Neural cell (in vitro differentiated cells): Measurements from ENCODE around the gene MLLT1. TPM values are rescaled to one million over a fixed set of nuclear protein-coding genes. Genes with fewer than 3 reads are reported as not detected.

Experiments used
- H2AFZ ChIP-seq: fragments of 200-600, 300-800 bp; sonication (generic), shearing (Covaris generic); 2 replicates; pipeline ENCODE4 v1.6.0; 2014; ENCODE audit warnings: low read depth, mild to moderate bottlenecking, antibody characterized with exemption, low read length, moderate library complexity
- H3F3A ChIP-seq: fragments of 200-600 bp; shearing (Covaris generic); 2 replicates; pipeline ENCODE4 v1.6.1; 2016; ENCODE audit warnings: mild to moderate bottlenecking, moderate library complexity, mixed read lengths, antibody characterized with exemption, low read length; ENCODE audit not compliant: insufficient read depth, poor library complexity, severe bottlenecking
- H3K27ac ChIP-seq: fragments of 200-600, 300-800 bp; sonication (generic), shearing (Covaris generic); 2 replicates; pipeline ENCODE4 v1.5.1; 2014; ENCODE audit warnings: mild to moderate bottlenecking, low read length, moderate library complexity
- H3K27me3 ChIP-seq: fragments of 300-800, 200-600 bp; sonication (generic), shearing (Covaris generic); 2 replicates; pipeline ENCODE4 v1.6.0; 2014; ENCODE audit warnings: mild to moderate bottlenecking, low read depth, low read length, moderate library complexity; ENCODE audit not compliant: insufficient read depth
- H3K36me3 ChIP-seq: fragments of 300-800, 200-600 bp; sonication (generic), shearing (Covaris generic); 2 replicates; pipeline ENCODE4 v1.5.1; 2014; ENCODE audit warnings: mild to moderate bottlenecking, antibody characterized with exemption, low read length, moderate library complexity; ENCODE audit not compliant: insufficient read depth
- H3K4me2 ChIP-seq: fragments of 300-800, 200-600 bp; sonication (generic), shearing (Covaris generic); 2 replicates; pipeline ENCODE4 v1.6.0; 2014; ENCODE audit warnings: mild to moderate bottlenecking, low read length
- H3K4me3 ChIP-seq: fragments of 300-800, 200-600 bp; sonication (generic), shearing (Covaris generic); 2 replicates; pipeline ENCODE4 v1.5.1; 2014; ENCODE audit warnings: mild to moderate bottlenecking, low read length, moderate library complexity
- H3K79me2 ChIP-seq: fragments of 200-600 bp; shearing (Covaris generic); replicated peaks from 2 replicates; pipeline ENCODE4 v1.6.0; 2014; ENCODE audit warnings: mild to moderate bottlenecking, low read length, moderate library complexity; ENCODE audit not compliant: insufficient read depth
- H3K9ac ChIP-seq: fragments of 300-800, 200-600 bp; sonication (generic), shearing (Covaris generic); 2 replicates; pipeline ENCODE4 v1.6.1; 2016; ENCODE audit warnings: mild to moderate bottlenecking, low read length, mixed read lengths
- H3K9me2 ChIP-seq: fragments of 200-600 bp; shearing (Covaris generic); 2 replicates; pipeline ENCODE4 v1.6.1; 2016; ENCODE audit warnings: mild to moderate bottlenecking, low read length, mixed read lengths; ENCODE audit not compliant: insufficient read depth
- H3K9me3 ChIP-seq: fragments of 200-600, 300-800 bp; sonication (generic), shearing (Covaris generic); 2 replicates; pipeline ENCODE4 v1.6.1; 2016; ENCODE audit warnings: mild to moderate bottlenecking, mixed run types, low read length, moderate library complexity, mixed read lengths
- H4K20me1 ChIP-seq: fragments of 200-600 bp; shearing (Covaris generic); 2 replicates; pipeline ENCODE4 v1.6.1; 2016; ENCODE audit warnings: mild to moderate bottlenecking, mixed run types; ENCODE audit not compliant: insufficient read depth
- EP300 ChIP-seq: fragments of 450-650 bp; conservative IDR thresholded peaks from 2 replicates; pipeline ENCODE4 v1.6.1; 2014; ENCODE audit warnings: antibody characterized with exemption, mild to moderate bottlenecking, moderate library complexity; ENCODE audit not compliant: poor library complexity, severe bottlenecking
- EZH2 ChIP-seq: fragments of 200-600, 300-800 bp; shearing (Covaris generic), sonication (generic); IDR thresholded peaks from 2 replicates; pipeline ENCODE4 v1.6.1; 2014; ENCODE audit warnings: antibody characterized with exemption, low read length, borderline replicate concordance, mild to moderate bottlenecking; ENCODE audit not compliant: insufficient read depth, poor library complexity, severe bottlenecking
- MXI1 ChIP-seq: fragments of 450-650 bp; conservative IDR thresholded peaks from 2 replicates; pipeline ENCODE4 v1.6.1; 2014; ENCODE audit warnings: antibody characterized with exemption, mild to moderate bottlenecking; ENCODE audit not compliant: poor library complexity, severe bottlenecking
- POLR2AphosphoS5 ChIP-seq: IDR thresholded peaks from 2 replicates; pipeline ENCODE4 v1.6.1; 2012
- RAD21 ChIP-seq: fragments of 450-650 bp; conservative IDR thresholded peaks from 2 replicates; pipeline ENCODE4 v1.6.1; 2014; ENCODE audit warnings: antibody characterized with exemption, mild to moderate bottlenecking, moderate library complexity
- SMC3 ChIP-seq: fragments of 450-650 bp; conservative IDR thresholded peaks from 2 replicates; pipeline ENCODE4 v1.6.1; 2014; ENCODE audit warnings: antibody characterized with exemption, mild to moderate bottlenecking, moderate library complexity; ENCODE audit not compliant: poor library complexity
- TAF1 ChIP-seq: IDR thresholded peaks from 2 replicates; pipeline ENCODE4 v1.6.1; 2012; ENCODE audit warnings: low read depth
- polyA plus RNA-seq: library from polyadenylated mRNA; depleted of rRNA; stranded (reverse); fragments of >200 nt; gene quantifications from 2 replicates; pipeline ENCODE4 v1.2.3, GENCODE V29; 2014
- TF ChIP-seq, protein P1 (sequence below): IDR thresholded peaks from 2 replicates; pipeline ENCODE4 v1.6.1; 2012; ENCODE audit warnings: borderline replicate concordance
- TF ChIP-seq, protein P2 (sequence below): fragments of 450-650 bp; IDR thresholded peaks from 2 replicates; pipeline ENCODE4 v1.5.1; 2014; ENCODE audit warnings: antibody characterized with exemption, mild to moderate bottlenecking, moderate library complexity; ENCODE audit not compliant: poor library complexity, severe bottlenecking

Gene MLLT1
- polyA plus RNA-seq, 1 donor from 2014 or later: 34.0 TPM

DNA sequence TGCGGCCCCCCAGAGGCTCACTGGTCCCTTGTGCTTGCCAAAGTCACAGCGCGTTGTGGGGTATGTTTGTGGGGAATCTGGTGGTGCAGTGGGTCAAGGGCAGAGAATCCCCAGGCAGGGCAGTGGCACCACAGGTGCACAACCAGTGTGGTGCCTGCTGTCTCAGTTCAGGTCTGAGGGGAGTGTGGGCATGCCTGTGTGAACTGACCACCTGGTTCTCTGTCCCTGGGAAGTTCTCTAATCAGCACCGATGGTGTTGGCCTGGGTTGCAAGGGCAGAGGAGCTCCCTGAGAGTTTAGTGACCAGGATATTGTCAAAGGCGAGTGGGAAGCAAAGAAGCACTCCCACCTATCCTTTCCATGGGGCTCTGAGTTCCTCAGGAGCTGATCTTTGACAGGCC lies 106.6 kb downstream of the MLLT1 start:
- H3K27me3 ChIP-seq: no peaks in the 10 kb centered on the region
- H2AFZ ChIP-seq: no peak overlapping the region
- H3K4me3 ChIP-seq: no peak overlapping the region
- no peak overlapping the region for H3K9ac ChIP-seq
- H3K9me3 ChIP-seq: no peaks in the 10 kb centered on the region
- no peaks in the 10 kb centered on the region for H3K36me3 ChIP-seq
- H4K20me1 ChIP-seq: no peaks in the 10 kb centered on the region
- no peak overlapping the region for H3K4me2 ChIP-seq
- no peak for TF ChIP-seq MXI1
- TF ChIP-seq RAD21: no peak
- TF ChIP-seq, protein P1, sequence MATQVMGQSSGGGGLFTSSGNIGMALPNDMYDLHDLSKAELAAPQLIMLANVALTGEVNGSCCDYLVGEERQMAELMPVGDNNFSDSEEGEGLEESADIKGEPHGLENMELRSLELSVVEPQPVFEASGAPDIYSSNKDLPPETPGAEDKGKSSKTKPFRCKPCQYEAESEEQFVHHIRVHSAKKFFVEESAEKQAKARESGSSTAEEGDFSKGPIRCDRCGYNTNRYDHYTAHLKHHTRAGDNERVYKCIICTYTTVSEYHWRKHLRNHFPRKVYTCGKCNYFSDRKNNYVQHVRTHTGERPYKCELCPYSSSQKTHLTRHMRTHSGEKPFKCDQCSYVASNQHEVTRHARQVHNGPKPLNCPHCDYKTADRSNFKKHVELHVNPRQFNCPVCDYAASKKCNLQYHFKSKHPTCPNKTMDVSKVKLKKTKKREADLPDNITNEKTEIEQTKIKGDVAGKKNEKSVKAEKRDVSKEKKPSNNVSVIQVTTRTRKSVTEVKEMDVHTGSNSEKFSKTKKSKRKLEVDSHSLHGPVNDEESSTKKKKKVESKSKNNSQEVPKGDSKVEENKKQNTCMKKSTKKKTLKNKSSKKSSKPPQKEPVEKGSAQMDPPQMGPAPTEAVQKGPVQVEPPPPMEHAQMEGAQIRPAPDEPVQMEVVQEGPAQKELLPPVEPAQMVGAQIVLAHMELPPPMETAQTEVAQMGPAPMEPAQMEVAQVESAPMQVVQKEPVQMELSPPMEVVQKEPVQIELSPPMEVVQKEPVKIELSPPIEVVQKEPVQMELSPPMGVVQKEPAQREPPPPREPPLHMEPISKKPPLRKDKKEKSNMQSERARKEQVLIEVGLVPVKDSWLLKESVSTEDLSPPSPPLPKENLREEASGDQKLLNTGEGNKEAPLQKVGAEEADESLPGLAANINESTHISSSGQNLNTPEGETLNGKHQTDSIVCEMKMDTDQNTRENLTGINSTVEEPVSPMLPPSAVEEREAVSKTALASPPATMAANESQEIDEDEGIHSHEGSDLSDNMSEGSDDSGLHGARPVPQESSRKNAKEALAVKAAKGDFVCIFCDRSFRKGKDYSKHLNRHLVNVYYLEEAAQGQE: no peak
- no peak for TF ChIP-seq POLR2AphosphoS5
- TF ChIP-seq, protein P2, sequence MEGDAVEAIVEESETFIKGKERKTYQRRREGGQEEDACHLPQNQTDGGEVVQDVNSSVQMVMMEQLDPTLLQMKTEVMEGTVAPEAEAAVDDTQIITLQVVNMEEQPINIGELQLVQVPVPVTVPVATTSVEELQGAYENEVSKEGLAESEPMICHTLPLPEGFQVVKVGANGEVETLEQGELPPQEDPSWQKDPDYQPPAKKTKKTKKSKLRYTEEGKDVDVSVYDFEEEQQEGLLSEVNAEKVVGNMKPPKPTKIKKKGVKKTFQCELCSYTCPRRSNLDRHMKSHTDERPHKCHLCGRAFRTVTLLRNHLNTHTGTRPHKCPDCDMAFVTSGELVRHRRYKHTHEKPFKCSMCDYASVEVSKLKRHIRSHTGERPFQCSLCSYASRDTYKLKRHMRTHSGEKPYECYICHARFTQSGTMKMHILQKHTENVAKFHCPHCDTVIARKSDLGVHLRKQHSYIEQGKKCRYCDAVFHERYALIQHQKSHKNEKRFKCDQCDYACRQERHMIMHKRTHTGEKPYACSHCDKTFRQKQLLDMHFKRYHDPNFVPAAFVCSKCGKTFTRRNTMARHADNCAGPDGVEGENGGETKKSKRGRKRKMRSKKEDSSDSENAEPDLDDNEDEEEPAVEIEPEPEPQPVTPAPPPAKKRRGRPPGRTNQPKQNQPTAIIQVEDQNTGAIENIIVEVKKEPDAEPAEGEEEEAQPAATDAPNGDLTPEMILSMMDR: no peak
- no peak for TF ChIP-seq EZH2
- no peak for TF ChIP-seq EP300
- no peak for TF ChIP-seq SMC3
- TF ChIP-seq TAF1: no peak
- H3K27ac ChIP-seq: no peak overlapping the region
- H3K9me2 ChIP-seq: no peaks in the 10 kb centered on the region
- H3F3A ChIP-seq: no peaks in the 10 kb centered on the region
- H3K79me2 ChIP-seq: no peaks in the 10 kb centered on the region

DNA sequence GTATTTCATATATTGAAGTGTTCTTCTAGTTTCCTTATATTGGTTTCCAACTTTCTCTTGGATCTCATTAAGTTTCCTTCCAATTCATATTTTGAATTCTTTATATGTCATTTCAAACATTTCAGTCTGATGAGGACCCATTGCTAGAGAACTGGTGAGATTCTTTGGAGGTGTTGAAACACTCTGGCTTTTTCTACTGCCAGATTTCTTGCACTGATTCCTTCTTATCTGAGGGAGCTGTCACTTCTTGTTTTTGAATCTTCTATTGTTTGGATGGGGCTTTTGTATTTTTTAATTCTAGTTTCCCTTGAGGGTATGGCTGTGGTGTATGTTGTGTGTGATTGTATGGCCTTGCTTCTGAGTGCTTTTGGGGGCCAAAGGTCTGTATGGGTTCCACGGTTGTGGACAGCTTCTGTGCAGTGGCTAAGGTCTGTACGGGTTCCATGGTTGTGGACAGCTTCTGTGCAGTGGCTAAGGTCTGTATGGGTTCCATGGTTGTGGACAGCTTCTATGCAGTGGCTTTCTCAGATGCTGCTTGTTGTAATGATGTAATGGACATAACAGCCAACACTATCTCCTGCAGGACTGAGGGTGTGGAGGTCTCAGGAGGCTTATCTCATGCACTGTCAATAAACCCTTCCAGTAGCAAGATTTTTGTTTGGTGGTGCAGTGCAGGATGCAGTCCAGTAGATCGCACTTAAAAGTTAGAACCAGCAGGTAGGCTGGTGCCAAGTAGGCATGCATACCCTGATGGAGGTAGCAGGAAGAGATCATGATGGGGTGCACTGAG lies 107.5 kb downstream of the MLLT1 start:
- Histone ChIP-seq H3K9me3 (no peaks in the 10 kb centered on the region), H3K27me3 (no peaks in the 10 kb centered on the region), H3K4me3 (no peak overlapping the region)

More for the DNA sequence above, 107.5 kb downstream of the MLLT1 start:
- H4K20me1 ChIP-seq: no peaks in the 10 kb centered on the region
- no peaks in the 10 kb centered on the region for H3F3A ChIP-seq
- H3K27ac ChIP-seq: no peak overlapping the region
- H3K9ac ChIP-seq: no peak overlapping the region
- H3K4me2 ChIP-seq: no peak overlapping the region
- TF ChIP-seq MXI1 (no peak), EZH2 (no peak)
- H3K36me3 ChIP-seq: no peaks in the 10 kb centered on the region
- H3K79me2 ChIP-seq: no peaks in the 10 kb centered on the region
- no peak overlapping the region for H2AFZ ChIP-seq
- H3K9me2 ChIP-seq: no peaks in the 10 kb centered on the region
